NCI-H2227 (cell line): ENCODE measurements around the gene CTRB2.
"Not testable (repeated sequence)": the region's sequence is repeated elsewhere in the genome, so short reads cannot be mapped to it uniquely, and the experiment has no call there.

Experiments
- DNase-seq: peaks from one replicate; lab custom pipeline; 2025; ENCODE audit not compliant: unreplicated experiment; lab: John Stamatoyannopoulos, UW

Gene CTRB2

DNA sequence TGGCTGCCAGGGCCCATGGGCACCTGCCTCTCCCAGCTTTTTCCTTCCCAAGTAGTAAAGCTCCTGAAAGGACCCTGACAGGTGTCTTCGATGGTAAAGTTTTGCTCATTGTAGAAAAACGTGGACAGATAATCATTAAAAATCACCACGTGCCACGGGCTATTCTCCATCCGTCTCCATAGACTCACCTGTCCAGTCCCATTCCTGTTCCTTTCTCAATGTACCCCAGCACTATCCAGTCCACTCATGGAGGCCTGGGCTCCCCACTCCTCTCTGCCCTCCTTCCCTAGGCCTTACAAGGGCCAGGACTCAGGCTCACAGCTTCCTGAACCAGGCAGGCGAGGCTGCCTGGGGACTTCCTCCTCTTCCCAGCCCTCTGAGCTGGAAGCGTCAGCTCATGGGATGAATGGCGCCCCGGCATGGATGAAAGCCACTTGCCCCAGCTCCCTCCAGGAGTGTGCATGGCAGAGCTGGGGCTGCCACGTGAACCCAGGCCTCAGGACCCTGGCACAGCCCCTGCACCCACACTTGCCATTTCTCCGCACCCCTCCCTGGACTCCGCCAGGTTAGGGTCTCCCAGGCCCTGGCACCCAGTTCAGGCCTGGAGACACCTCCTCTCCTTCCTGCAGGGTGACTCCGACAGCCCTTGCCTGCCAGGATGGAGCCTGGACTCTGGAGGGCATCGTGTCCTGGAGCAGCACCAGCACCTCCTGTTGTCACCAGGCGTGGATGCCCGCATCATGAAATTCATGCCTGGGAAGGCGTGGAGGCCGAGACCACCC lies 20.6 kb upstream of the CTRB2 start:
- DNase-seq = no peak

DNA sequence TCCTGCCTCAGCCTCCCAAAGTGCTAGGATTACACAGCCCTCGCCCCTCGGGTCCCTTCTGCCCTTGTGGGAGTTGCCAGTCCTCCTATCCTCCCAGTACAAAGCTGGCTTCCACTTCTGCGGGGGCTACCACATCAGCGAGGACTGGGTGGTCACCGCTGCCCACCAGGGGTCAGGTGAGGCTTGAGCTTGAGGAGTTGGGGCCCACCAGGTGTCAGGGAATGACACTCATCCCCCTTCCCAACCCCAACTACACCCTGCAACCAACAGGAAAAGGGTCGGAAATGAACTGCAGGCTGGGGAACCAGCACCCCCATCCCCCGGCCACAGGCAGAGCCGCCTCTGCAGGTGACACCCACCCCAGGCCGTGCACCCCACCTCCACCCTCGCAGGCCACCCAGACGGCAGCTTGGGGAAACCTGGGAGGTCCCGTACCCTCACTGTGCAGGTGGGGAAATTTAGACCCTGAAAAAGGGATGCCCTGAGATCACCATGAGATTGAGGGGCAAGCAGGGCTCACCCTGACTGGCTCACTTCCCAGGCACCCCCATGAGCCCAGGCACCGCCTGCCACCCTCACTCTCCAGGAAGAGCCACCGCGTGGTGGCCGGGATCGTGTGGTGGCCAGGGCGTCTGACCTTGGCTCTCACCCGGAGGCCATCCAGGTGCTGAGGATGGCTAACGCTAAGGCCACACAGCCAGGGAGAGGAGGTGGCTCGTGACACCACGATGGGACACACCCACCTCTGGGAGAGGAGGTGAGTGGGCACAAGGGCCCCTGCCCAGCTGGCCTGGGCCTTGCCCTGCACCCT lies 19.8 kb upstream of the CTRB2 start:
- DNase-seq = no peak

DNA sequence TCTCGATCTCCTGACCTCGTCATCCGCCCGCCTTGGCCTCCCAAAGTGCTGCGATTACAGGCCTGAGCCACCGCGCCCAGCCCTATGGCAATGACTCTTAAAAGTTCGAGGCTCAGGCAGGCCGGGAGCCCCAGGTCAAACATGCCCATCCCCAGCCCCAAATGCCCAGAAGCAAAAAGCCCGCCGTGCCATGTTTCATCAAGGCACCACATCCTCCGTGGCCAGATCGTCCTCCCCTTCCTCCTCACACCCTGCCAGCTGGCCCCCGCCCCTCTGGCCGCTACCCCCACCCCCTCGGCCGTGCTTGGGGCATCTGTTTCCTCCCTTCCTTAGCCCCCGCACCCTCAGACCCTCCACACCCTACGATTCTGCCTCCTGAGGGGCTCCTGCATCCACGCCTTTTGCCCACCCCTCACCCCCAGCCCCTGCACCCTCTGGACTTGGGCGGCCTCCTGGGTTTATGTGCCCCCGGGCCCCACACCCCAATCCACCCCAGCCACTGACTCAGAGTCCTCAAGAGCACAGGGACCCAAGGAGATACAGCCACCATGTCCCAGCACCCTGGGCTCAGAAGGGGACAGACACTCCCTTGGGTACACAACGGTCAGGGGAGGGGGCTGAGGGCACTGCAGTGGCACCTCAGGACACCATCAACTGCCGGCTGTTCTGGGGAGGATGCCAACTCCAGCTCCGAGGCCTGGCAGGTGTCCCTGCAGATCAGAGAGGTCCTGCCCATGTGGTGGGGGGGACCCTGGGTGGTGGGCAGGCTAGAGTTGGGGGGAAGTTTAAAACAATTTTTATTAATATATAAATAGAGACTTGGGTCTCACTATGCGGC lies 18.9 kb upstream of the CTRB2 start:
- no peak for DNase-seq

DNA sequence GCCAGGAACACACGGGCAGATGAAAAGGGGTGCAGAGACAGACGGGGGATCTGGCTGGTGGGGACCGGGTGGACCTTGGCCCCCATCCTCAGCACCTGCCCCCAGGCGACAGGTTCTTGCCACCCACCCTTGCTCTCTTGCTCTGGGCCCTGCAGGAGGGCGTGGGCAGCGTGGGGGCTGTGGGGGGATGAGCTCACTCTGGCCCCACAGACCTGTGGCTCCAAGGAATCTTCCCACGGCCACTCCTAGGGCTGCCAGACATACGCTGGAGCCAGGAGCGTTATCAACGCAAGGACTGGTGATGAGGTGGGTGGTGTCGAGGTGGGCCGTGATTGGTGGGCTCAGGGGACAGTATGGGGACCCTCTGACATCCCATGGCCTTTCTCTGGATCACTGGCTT lies 18.1 kb upstream of the CTRB2 start:
- DNase-seq = no peak

GRCh38 chr16:75224306-75225082 lies 17.5 kb upstream of the CTRB2 start:
- DNase-seq = no peak

DNA sequence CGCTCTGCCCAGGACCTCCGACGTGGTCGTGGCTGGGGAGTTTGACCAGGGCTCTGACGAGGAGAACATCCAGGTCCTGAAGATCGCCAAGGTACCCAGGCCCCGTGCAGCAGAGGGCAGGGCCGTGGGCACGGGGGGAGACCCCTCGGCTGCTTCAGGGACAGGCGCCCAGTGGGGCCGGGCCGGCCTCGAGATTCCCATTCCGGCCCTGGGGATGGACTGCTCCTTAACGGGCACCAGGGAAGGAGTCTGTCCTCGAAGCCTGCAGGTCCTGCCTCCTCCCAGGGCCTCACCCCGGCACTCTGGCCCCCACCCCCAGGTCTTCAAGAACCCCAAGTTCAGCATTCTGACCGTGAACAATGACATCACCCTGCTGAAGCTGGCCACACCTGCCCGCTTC lies 16.2 kb upstream of the CTRB2 start:
- DNase-seq = not testable (repeated sequence)

GRCh38 chr16:75222271-75222783 lies 15.4 kb upstream of the CTRB2 start:
- DNase-seq = no peak

DNA sequence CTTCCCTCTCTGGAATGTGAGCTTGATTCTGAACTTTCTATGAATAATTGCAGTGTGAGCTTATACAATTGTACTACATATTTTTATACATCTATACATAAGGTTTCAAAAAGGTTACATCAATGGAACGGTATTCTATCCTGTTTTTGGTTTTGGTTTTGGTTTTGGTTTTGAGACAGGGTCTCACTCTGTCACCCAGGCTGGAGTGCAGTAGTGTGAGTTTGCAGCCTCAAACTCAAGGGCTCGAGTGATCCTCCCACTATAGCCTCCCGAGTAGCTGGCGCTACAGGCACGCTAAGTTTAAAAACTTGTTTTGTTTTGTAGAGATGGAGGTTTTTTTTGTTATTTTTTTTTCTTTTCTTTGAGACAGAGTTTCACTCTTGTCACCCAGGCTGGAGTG lies 12.9 kb upstream of the CTRB2 start:
- no peak for DNase-seq

GRCh38 chr16:75219088-75219487 lies 12.1 kb upstream of the CTRB2 start:
- no peak for DNase-seq

DNA sequence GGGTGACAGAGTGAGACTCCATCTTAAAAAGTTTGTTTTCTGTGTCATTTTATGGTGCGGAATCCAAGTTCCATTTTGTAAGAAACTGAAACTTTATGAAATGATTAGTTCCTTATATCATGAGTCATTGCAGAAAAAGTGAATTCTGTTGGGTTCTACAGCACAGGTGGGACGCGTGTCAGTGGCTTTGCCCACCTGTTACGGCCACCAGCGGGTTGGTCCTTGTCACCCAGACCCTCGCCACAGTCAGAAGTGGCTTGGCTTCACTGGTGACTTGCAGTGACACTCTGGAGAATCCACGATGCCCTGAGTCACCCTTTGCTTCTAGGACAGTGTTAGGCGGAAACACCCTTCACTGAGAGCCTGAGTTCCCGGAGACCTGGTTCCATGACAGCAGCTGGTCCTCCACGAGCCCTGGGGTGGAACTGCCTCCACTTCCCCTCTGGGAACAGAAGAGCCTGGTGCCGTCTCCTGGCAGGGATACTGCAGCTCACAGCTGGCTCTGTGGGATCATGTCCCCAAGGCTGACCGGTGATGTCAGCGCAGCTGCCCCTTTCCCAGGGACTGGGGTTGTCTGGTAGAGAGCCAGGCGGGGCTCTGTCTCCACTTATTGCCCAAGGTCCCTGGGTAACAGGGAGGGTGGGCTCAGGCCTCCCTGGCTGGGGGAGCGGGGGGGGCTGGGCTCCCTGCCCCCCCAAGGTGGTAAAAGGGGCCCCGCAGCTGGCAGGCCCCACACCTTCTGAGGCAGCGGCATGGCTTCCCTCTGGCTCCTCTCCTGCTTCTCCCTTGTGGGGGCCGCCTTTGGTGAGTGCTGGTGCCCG lies 11.5 kb upstream of the CTRB2 start, which contains the start of gene CTRB1:
TSS of gene CTRB1 (plus strand) at position 733 of the 821 bp plus-strand sequence. CDS start at position 753, 20 bp downstream.
- DNase-seq = no peak

- no peak for DNase-seq
Measured at GRCh38 chr16:75217389-75217851, 10.5 kb upstream of the CTRB2 start.

GRCh38 chr16:75216576-75216975 lies 9.6 kb upstream of the CTRB2 start:
- no peak for DNase-seq

DNA sequence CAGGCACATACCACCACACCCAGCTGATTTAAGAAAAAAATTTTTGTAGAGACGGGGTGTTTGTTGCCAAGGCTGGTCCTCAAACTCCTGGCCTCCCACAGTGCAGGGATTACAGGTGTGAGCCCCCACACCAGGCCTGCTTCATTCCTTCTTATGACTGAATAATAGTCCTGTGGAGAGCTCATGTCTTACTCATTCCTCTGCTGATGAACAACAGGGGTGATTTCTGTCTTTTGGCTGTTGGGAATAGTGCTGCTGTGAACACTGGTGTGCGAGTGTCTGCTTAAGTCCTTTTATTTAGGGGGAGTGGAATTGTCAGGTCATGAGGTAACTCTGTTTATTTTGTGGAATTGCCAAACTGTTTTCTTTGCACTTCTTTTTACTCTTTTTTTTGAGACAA lies 9.2 kb upstream of the CTRB2 start:
- DNase-seq = no peak

DNA sequence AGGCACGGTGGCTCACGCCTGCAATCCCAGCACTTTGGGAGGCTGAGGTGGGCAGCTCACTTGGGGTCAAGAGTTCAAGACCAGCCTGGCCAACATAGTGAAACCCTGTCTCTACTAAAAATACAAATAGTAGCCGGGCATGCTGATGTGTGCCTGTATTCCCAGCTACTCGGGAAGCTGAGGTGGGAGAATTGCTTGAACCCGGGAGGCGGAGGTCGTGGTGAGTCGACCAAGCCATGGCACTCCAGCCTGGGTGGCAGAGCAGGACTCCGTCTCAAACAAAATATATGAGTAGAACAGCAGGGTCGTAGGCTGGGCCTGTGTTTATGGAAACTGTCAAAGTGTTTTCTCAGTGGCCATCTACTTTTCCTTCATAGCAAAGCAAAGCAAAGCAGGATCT lies 4.3 kb upstream of the CTRB2 start:
- DNase-seq = not testable (repeated sequence)

- DNase-seq = no peak
Measured at GRCh38 chr16:75209944-75210343, 3.0 kb upstream of the CTRB2 start.

DNA sequence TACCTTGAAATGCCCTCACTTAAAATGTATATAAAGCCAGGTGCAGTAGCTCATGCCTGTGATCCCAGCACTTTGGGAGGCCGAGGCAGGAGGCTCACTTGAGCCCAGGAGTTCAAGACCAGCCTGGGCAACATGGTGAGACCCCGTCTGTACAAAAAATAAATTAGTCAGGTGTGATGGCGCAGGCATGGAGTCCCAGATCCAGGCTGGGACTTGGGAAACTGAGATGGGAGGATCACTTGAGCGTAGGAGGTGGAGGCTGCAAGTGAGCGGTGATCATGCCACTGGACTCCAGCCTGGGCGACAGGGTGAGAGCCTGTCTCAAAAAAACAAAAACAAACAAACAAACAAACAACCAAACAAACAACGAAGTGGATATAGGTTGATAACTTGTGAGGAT lies 2.6 kb upstream of the CTRB2 start:
- DNase-seq = not testable (repeated sequence)

DNA sequence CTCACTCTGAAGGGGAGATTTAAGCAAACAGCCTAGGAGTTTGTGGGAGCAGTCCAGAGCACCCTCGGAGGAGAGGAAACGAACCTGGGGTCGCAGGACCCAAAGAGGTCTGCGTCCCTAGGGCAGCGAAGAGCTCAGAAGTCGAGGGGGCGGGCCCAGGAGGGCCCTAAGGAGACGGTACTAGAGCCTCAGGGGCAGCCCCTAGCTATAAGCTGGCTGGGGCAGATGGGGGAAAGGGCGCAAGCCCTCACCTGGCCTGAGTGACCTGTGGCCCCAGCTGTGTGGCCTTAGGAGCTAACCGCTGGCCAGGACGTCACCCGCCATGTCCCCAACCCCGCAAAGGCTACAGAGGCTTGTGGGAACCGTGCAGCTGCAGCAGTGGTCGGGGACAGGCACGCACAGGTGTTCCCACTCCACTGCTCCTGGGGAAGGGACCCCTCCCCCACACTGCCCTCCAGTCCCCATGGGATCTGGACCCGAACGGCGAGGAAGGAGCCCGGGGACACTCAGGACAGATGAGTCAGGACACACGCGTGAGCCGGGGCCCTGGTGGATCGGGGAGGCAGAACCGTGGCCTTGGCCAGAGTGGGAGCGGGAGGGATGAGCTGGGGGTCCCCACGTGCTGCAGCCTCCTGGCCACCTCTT lies 2.0 kb upstream of the CTRB2 start:
- no peak for DNase-seq

- DNase-seq = no peak
Measured at GRCh38 chr16:75208242-75208825, 1.4 kb upstream of the CTRB2 start.

DNA sequence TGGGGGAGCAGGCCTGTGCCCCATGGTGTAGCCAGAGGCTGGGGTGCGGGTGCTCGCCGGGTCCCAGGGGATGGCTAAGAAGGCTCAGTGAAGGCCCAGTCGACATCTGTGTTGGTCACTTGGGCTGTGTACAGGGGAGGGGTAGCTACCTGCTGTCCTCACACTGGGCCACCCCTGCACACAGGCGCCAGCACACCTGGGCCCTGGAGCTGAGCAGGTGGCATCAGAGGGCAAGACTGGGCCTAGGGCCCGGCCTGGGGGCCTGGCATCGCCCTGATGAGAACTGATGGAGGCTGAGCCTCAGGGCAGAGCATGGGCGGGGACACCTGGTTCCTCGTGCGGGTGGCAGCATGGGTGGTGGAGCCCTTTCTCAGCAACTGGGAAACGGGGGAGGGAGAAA lies 870 bp upstream of the CTRB2 start:
- DNase-seq = no peak
